Fibroblast of mammary gland (primary cell): ENCODE data around the gene IFNAR1.

Experiments used
- DNase-seq: peaks from one replicate; pipeline ENCODE4 v3.0.0-alpha.2; 2010; ENCODE audit warnings: low read depth
- H3K4me3 ChIP-seq: 2 replicates; pipeline ENCODE4 v1.5.1; 2011; ENCODE audit warnings: low read depth, mild to moderate bottlenecking, low read length, moderate library complexity; ENCODE audit not compliant: control insufficient read depth
- TF ChIP-seq, protein P1 (sequence below): conservative IDR thresholded peaks from 2 replicates; pipeline ENCODE4 v1.5.1; 2011; ENCODE audit warnings: low read depth, low read length, inconsistent platforms; ENCODE audit not compliant: control insufficient read depth, insufficient read depth

The IFNAR1 gene

GRCh38 chr21:33324291-33325221 is at the start of gene IFNAR1:
Gene IFNAR1, plus strand, starts transcription at chr21:33324970. Its CDS starts 86 bp downstream, at chr21:33325056.
- peak within 1 kb of the TSS; percentile 94 for H3K4me3 ChIP-seq
- TF ChIP-seq, protein P1, sequence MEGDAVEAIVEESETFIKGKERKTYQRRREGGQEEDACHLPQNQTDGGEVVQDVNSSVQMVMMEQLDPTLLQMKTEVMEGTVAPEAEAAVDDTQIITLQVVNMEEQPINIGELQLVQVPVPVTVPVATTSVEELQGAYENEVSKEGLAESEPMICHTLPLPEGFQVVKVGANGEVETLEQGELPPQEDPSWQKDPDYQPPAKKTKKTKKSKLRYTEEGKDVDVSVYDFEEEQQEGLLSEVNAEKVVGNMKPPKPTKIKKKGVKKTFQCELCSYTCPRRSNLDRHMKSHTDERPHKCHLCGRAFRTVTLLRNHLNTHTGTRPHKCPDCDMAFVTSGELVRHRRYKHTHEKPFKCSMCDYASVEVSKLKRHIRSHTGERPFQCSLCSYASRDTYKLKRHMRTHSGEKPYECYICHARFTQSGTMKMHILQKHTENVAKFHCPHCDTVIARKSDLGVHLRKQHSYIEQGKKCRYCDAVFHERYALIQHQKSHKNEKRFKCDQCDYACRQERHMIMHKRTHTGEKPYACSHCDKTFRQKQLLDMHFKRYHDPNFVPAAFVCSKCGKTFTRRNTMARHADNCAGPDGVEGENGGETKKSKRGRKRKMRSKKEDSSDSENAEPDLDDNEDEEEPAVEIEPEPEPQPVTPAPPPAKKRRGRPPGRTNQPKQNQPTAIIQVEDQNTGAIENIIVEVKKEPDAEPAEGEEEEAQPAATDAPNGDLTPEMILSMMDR, result no peak
- peak; percentile 97 for DNase-seq

GRCh38 chr21:33278721-33279120 is 46.0 kb upstream of the IFNAR1 start:
- TF ChIP-seq, protein P1, result no peak
- no peak overlapping the region for H3K4me3 ChIP-seq
- peak; percentile 70 for DNase-seq

- no peak for DNase-seq
- TF ChIP-seq, protein P1, result no peak
- no peak overlapping the region for H3K4me3 ChIP-seq
Measured at GRCh38 chr21:33279330-33279820, 45.4 kb upstream of the IFNAR1 start.

DNA sequence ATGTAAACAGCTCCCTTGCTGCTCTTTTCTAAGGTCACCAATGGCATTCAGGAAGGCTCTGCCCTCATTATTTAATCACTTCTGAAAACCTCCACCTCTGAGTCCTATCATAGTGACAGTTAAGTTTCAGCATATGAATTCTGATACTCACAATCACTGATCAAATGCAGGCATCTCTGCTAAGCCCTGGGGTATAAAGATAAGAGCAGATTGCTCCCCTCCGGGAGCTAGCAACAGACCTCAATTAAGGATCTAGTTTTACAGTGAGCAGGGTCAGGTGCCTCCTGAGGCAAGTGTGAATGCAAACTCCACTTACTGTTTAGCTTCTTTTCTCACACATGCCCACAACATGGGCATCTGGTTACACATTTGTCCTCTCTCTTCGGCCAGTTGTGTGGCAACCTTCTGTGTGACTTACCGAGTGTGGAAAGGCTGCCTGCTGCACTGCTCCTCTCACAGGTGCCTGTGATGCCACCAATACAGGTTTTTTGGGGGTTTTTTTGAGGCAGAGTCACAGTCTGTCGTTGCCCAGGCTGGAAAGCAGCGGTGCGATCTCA is 43.6 kb upstream of the IFNAR1 start:
- no peak for DNase-seq
- H3K4me3 ChIP-seq, result no peak overlapping the region
- TF ChIP-seq, protein P1, result no peak

- TF ChIP-seq, protein P1, result no peak
- no peak overlapping the region for H3K4me3 ChIP-seq
Measured at GRCh38 chr21:33283203-33283602, 41.6 kb upstream of the IFNAR1 start.

GRCh38 chr21:33286076-33286475 is 38.7 kb upstream of the IFNAR1 start:
- DNase-seq, result no peak
- TF ChIP-seq, protein P1, result no peak
- H3K4me3 ChIP-seq, result no peak overlapping the region

More at GRCh38 chr21:33283203-33283602, 41.6 kb upstream of the IFNAR1 start:
- no peak for DNase-seq
